HL-60 (cell line): ENCODE data around the gene SPG21.

Experiments used
- DNase-seq, 2 experiments: peaks; one replicate each; pipeline ENCODE4 v3.0.0-alpha.2; 2010 to 2020; ENCODE audit warnings: low read depth in 1 of 2, low spot score in 1 of 2
- H3K27ac ChIP-seq: fragments of 250-450 bp; sonication (Bioruptor Pico); replicated peaks from 2 replicates; pipeline ENCODE4 v1.5.1; 2020; ENCODE audit warnings: mild to moderate bottlenecking, moderate library complexity
- H3K27me3 ChIP-seq: fragments of 250-450 bp; sonication (Bioruptor Pico); 2 replicates; pipeline ENCODE4 v1.5.1; 2021; ENCODE audit warnings: mild to moderate bottlenecking, moderate library complexity; ENCODE audit not compliant: insufficient read depth, poor library complexity, severe bottlenecking
- H3K4me3 ChIP-seq: replicated peaks from 2 replicates; pipeline ENCODE4 v1.5.1; 2011; ENCODE audit warnings: mild to moderate bottlenecking, control low read depth, low read length; ENCODE audit not compliant: insufficient read depth
- GABPA ChIP-seq: IDR thresholded peaks from 2 replicates; pipeline ENCODE4 v1.6.1; 2012; ENCODE audit warnings: low read depth
- POLR2AphosphoS5 ChIP-seq: IDR thresholded peaks from 2 replicates; pipeline ENCODE4 v1.6.1; 2012; ENCODE audit warnings: low read depth
- SPI1 ChIP-seq: IDR thresholded peaks from 2 replicates; pipeline ENCODE4 v1.6.1; 2012; ENCODE audit warnings: low read depth, mild to moderate bottlenecking, borderline replicate concordance
- TF ChIP-seq, protein P1 (sequence below): IDR thresholded peaks from 2 replicates; pipeline ENCODE4 v1.6.1; 2012; ENCODE audit warnings: low read depth; ENCODE audit not compliant: insufficient replicate concordance
- TF ChIP-seq, protein P2 (sequence below): IDR thresholded peaks from one replicate; pipeline ENCODE4 v1.5.1; 2011; ENCODE audit warnings: low read length, control low read depth, inconsistent platforms; ENCODE audit not compliant: insufficient read depth

Gene SPG21

DNA sequence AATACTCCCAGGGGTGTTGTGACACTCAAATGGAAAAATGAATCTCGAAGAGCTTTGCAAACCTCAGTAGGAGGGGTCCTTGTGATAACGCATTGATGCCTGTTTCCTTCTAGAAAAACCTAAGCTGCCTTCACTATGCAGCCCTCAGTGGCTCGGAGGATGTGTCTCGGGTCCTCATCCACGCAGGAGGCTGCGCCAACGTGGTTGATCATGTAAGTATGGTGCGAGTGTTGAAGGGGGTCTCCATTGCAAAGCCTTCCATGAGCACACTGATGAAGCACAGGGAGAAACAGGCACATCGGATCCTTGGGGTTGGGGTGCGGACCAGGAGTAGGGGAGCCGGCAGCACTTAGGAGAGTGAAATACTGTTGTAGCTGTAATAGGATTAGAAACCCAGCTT lies 55.7 kb downstream of the SPG21 start:
- TF ChIP-seq SPI1 (no peak), POLR2AphosphoS5 (no peak), GABPA (no peak)
- TF ChIP-seq, protein P1, sequence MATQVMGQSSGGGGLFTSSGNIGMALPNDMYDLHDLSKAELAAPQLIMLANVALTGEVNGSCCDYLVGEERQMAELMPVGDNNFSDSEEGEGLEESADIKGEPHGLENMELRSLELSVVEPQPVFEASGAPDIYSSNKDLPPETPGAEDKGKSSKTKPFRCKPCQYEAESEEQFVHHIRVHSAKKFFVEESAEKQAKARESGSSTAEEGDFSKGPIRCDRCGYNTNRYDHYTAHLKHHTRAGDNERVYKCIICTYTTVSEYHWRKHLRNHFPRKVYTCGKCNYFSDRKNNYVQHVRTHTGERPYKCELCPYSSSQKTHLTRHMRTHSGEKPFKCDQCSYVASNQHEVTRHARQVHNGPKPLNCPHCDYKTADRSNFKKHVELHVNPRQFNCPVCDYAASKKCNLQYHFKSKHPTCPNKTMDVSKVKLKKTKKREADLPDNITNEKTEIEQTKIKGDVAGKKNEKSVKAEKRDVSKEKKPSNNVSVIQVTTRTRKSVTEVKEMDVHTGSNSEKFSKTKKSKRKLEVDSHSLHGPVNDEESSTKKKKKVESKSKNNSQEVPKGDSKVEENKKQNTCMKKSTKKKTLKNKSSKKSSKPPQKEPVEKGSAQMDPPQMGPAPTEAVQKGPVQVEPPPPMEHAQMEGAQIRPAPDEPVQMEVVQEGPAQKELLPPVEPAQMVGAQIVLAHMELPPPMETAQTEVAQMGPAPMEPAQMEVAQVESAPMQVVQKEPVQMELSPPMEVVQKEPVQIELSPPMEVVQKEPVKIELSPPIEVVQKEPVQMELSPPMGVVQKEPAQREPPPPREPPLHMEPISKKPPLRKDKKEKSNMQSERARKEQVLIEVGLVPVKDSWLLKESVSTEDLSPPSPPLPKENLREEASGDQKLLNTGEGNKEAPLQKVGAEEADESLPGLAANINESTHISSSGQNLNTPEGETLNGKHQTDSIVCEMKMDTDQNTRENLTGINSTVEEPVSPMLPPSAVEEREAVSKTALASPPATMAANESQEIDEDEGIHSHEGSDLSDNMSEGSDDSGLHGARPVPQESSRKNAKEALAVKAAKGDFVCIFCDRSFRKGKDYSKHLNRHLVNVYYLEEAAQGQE, result no peak
- TF ChIP-seq, protein P2, sequence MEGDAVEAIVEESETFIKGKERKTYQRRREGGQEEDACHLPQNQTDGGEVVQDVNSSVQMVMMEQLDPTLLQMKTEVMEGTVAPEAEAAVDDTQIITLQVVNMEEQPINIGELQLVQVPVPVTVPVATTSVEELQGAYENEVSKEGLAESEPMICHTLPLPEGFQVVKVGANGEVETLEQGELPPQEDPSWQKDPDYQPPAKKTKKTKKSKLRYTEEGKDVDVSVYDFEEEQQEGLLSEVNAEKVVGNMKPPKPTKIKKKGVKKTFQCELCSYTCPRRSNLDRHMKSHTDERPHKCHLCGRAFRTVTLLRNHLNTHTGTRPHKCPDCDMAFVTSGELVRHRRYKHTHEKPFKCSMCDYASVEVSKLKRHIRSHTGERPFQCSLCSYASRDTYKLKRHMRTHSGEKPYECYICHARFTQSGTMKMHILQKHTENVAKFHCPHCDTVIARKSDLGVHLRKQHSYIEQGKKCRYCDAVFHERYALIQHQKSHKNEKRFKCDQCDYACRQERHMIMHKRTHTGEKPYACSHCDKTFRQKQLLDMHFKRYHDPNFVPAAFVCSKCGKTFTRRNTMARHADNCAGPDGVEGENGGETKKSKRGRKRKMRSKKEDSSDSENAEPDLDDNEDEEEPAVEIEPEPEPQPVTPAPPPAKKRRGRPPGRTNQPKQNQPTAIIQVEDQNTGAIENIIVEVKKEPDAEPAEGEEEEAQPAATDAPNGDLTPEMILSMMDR, result no peak
- no peak for DNase-seq
- Histone ChIP-seq H3K27me3 (no peaks in the 10 kb centered on the region), H3K27ac (no peak overlapping the region), H3K4me3 (no peak overlapping the region)

DNA sequence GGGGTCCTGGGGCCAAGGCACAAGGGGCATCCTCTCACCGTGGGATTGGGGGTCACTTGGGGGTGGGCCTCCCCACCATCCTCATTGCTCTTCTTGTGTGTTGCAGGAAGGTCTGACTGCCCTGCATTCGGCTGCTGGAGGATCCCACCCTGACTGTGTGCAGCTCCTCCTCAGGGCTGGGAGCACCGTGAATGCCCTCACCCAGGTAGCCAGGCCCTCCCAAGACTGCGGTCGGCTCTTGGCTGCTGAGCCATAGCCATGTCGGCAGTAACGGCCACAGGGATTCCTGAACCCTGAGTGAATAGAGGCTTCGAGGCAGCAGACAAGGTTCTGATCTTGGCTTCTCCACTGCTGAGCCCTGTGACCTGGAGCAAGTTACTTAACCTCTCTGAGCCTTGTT lies 58.3 kb downstream of the SPG21 start:
- DNase-seq, result no peak
- H3K27me3 ChIP-seq, result no peaks in the 10 kb centered on the region
- no peak overlapping the region for H3K4me3 ChIP-seq
- TF ChIP-seq POLR2AphosphoS5 (no peak), GABPA (no peak), SPI1 (no peak)
- TF ChIP-seq, protein P1, result no peak
- TF ChIP-seq, protein P2, result no peak
- no peak overlapping the region for H3K27ac ChIP-seq

DNA sequence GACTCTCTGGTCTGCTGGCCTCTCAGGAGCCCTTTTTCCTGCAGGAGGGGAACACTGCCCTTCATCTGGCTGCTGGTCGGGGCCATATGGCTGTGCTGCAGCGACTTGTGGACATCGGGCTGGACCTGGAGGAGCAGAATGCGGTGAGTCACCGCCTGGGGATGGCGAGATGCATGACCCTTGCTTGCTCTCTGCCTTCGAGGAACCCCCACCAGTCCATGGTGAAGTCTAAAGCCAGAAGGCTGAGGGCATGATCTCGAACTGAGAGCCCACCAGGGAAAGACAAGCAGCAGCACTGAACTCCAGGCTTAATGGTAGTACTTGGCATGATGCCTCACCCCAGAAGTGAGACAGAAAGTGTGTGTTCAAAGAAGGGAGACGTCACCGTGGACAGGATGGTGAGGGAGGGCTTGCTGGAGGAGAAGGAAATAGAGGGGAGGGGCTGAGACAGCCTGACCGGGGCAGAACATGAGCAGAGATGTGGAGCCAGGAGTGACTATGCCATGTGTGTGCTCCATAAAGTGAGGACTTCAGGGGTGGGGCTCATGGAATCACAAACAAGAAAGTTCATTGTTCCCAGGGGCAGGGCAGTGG lies 58.8 kb downstream of the SPG21 start:
- H3K27ac ChIP-seq, result no peak overlapping the region

More for the DNA sequence above, 58.8 kb downstream of the SPG21 start:
- TF ChIP-seq, protein P1, result no peak
- TF ChIP-seq GABPA, result no peak
- no peak for TF ChIP-seq SPI1
- no peak for TF ChIP-seq POLR2AphosphoS5
- no peak for DNase-seq
- no peaks in the 10 kb centered on the region for H3K27me3 ChIP-seq
- no peak overlapping the region for H3K4me3 ChIP-seq
